Fibroblast of skin of back (primary cell): ENCODE measurements around the gene NIBAN1. TPM values are rescaled to one million over a fixed set of nuclear protein-coding genes. Genes with fewer than 3 reads are reported as not detected.
"Not testable (repeated sequence)": the region's sequence is repeated elsewhere in the genome, so short reads cannot be mapped to it uniquely, and the experiment has no call there.

Experiments used
- DNase-seq: peaks from one replicate; pipeline ENCODE4 v3.0.0-alpha.2; 2013
- polyA plus RNA-seq, 2 experiments: library from polyadenylated mRNA; unstranded; fragments of 120-200 nt; gene quantifications; one replicate each; pipeline ENCODE4 v1.2.1, GENCODE V29; 2013; ENCODE audit not compliant: insufficient read length in 2 of 2

NIBAN1 gene
- polyA plus RNA-seq (2013, experiment 1 of 2; ENCODE audit: insufficient read length), result 28.2 TPM
- 20.0 TPM for polyA plus RNA-seq (2013, experiment 2 of 2; ENCODE audit: insufficient read length)

GRCh38 chr1:184974056-184974836 lies at the start of gene NIBAN1:
TSS of gene NIBAN1 (minus strand) at chr1:184974508. CDS start at chr1:184974356, 152 bp downstream.
- DNase-seq, result peak; percentile 65

- DNase-seq, result no peak
These were observed 43.7 kb upstream of the NIBAN1 start for GRCh38 chr1:185017966-185018365.

GRCh38 chr1:185017338-185017737 lies 43.0 kb upstream of the NIBAN1 start:
- peak; percentile 86 for DNase-seq

- DNase-seq, result no peak
These were observed 42.6 kb upstream of the NIBAN1 start for GRCh38 chr1:185016880-185017279.

- no peak for DNase-seq
These were observed 41.3 kb upstream of the NIBAN1 start for GRCh38 chr1:185015631-185016030.

- no peak for DNase-seq
These were observed 40.6 kb upstream of the NIBAN1 start for GRCh38 chr1:185014941-185015340.

- no peak for DNase-seq
These were observed 36.1 kb upstream of the NIBAN1 start for GRCh38 chr1:185010361-185010760.

- no peak for DNase-seq
These were observed 34.5 kb upstream of the NIBAN1 start for GRCh38 chr1:185008838-185009237.

GRCh38 chr1:185001312-185001880 lies 27.1 kb upstream of the NIBAN1 start:
- DNase-seq, result not testable (repeated sequence)

- not testable (repeated sequence) for DNase-seq
These were observed 25.7 kb upstream of the NIBAN1 start for GRCh38 chr1:184999974-185000373.

GRCh38 chr1:184994301-184994700 lies 20.0 kb upstream of the NIBAN1 start:
- DNase-seq, result no peak

GRCh38 chr1:184992271-184992670 lies 18.0 kb upstream of the NIBAN1 start:
- DNase-seq, result no peak

GRCh38 chr1:184990204-184990603 lies 15.9 kb upstream of the NIBAN1 start:
- no peak for DNase-seq

- no peak for DNase-seq
These were observed 14.2 kb upstream of the NIBAN1 start for GRCh38 chr1:184988506-184988905.

GRCh38 chr1:184987696-184988095 lies 13.4 kb upstream of the NIBAN1 start:
- DNase-seq, result no peak

- DNase-seq, result no peak
These were observed 11.9 kb upstream of the NIBAN1 start for GRCh38 chr1:184986250-184986649.

GRCh38 chr1:184982002-184982954 lies 8.0 kb upstream of the NIBAN1 start:
- DNase-seq, result peak; percentile 71

GRCh38 chr1:184980726-184981125 lies 6.4 kb upstream of the NIBAN1 start:
- DNase-seq, result no peak

- no peak for DNase-seq
These were observed 1.0 kb upstream of the NIBAN1 start for GRCh38 chr1:184975208-184975870.

- DNase-seq, result no peak
These were observed 468 bp upstream of the NIBAN1 start for GRCh38 chr1:184974837-184975115.

GRCh38 chr1:184973272-184974055 lies 844 bp downstream of the NIBAN1 start:
- DNase-seq, result peak; percentile 82
